GM18526 (cell line): ENCODE results near the gene HMX2.
A peak's percentile ranks its signal among the peaks of the same experiment; 100 is the strongest.

Experiments
- POLR2A ChIP-seq: IDR thresholded peaks from 3 replicates; pipeline ENCODE4 v1.6.1; 2011; ENCODE audit not compliant: insufficient read length; ENCODE audit errors: extremely low read depth

Gene HMX2

DNA sequence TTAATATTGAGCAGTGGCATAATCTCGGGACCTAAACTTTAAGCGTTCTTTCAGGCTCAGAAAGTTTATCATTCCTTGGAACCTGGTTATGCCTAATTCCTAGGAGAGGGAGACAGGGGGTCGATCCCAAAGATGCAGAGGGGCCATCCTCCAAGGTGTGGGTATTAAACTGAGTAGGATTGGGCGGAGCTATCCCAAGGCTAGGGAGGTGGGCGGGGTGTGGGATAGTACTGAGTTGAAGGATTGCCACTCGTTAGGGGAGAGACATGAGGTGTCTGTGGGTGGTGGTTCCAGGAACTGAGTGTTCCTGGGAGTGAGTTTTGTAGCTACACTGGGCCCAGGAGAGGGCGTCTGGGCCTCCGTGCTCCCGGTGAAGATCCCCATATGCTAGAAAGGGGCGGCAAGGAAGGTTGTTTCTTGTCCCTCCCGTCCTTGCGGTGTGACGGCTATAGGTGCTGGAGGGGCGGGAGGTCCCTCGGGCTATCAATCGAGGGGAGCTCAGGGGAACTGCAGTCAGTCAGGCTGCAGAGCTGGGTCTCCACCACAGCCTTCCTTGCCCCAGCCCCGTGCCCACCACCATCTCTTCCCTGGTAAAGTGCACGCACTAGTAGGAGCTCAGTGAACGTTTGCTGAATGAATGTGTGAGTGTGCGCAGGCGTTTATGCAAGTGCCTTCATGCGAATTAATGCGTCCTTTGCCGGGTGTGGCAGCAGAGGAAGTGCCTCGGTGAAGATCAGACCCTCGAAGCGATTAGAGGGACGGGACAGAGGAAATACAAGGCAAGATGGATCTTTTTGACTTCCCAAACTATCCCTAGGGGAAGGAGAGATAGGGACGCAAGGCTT is 3.0 kb upstream of the HMX2 start:
- TF ChIP-seq POLR2A, result no peak

DNA sequence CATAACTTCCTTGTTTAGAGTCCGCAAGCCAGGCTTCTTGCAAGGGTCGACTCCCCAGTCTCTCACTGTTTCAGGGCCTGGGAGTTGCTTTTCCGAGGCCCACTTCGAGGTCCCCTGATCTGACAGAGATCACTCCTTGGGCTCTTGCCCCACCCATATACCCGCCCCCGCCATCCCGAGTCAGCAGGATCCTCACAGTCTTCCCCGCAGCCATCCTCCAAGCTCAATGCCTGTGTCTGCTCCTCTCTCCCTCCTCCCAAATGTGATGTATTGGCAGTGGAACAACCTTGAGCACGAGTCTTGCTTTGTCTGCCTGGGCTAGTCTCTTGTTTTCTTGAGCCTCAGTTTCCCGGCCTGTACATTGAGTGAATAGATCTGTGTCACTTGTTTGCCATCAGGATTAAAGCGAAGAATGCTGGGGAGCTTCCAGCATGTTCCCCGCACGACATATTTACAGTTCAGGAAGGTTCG is 2.4 kb upstream of the HMX2 start:
- TF ChIP-seq POLR2A, result no peak

DNA sequence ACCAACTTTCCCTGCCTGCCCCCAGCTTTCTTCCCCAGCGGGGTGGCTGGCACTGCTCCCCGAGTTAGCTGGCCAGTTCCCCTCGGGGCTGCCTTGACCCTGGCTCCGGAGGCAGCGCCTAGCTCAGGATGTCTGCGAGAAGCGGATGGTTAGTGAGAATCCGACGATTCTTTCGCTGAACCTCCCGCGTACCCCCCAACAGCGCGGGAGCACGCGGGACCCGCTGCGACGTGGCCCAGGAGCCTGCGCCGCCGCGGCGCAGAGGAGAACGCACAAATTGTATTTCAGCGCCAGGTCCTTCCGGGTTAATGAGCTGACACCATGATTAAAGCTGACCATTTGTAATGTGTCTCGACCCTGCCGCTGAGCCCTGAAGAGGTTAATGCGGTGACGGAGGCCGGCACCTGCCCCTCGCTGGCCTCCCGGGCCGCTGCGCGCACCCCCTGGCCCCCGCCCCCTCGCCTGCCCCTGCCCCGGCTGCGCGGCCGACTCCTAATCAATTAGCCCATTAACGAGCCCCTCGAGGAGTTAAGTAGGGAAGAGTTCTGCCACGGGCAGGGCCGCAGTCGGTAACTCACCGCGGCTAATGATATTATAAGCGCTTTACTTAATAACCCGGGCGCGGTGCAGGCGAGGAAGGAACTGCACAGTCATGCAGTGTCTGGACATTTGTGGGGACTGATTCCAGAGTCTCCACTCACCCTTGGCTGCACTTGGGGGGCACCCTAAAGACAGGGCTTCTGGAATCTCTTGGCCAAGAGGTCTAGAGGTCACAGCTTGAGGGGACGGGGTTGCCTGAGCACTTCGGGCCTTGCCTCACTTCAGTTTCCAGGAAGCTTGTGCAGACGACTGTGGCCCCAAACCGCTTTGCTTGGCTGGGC is 1.7 kb upstream of the HMX2 start:
- TF ChIP-seq POLR2A, result no peak

DNA sequence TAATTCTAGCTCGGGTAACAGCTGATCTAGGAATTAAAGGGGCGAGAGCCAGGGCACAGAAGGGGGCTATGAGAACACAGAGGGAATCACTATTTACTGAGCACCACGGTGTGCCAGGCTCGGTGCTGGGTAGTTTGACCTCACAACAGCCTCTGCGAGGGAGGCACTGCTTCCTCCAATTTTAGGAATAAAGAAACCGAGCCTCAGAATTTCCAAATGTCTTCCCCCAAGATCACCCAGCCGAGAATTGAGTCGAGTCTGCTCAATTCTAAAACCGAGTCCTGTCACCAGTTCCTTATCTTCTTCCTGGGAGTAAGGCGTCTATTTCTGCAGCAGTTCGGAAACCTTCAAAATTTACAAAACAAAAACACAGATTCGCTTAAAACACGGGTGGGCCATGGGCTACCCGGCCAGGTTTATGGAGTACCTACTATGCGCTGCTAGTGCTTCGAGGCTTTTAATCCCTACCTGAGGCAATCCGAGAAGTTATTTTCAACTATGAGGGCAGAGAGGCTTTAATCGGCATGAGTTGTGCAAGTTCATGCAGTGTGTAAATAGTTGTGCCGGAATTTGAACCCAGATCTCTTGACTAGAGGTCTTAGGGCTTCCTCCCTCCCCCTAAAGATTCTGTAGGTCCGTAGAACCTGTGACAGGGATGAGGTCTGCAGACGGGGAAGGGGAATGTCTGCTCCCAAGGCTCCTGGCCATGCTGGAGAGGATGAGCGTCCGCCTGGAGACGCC is 872 bp upstream of the HMX2 start:
- TF ChIP-seq POLR2A, result no peak

DNA sequence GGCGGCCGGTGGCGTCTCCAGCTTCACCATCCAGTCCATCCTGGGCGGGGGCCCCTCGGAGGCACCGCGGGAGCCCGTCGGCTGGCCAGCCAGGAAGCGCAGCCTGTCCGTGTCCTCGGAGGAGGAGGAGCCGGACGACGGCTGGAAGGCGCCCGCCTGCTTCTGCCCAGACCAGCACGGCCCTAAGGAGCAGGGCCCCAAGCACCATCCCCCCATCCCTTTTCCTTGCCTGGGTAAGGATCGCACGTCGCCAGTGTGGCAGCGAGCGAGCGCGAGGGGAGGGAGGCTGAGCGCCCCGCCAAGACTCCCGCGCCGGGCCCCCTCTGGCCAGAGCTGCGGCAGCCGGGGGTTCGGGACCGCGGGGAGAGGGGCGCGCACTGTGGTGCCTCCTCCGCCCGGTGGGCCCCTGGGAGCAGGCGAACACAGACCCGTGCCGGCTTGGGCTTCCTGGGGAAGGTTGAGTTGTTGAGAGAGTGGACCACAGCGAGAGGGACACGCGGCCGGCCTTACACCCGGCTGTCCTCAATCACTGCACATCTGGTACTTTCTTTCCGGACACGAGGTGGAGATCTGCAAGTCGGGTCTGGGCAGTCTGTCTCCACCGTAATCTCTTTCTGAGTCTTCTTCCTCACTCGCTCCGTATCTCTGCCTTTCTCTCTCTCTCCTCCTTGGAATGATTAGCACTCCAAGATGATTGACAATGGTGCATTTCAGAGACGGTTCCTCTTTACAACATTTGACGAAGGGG is 652 bp downstream of the HMX2 start:
- no peak for TF ChIP-seq POLR2A

DNA sequence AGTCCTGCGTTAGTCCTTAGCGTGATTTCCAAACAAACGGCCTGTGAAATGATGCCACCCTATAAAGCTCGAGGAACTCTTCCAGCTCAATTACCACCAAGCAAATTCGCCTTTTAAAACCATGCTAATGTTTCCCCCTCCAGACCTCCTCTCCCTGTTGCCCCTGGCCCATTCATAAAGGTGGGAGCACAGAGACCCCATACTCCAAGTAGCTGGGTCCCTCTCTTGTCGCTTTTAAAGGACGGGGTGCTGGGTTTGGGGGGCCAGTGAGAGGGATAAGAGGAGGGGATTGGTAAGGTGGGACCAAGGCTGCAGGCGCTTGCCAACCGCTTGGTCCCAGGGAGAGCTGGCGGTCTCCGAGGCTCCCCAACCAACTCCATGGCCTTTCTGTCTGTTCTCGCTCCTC is 1.2 kb downstream of the HMX2 start:
- TF ChIP-seq POLR2A, result no peak

DNA sequence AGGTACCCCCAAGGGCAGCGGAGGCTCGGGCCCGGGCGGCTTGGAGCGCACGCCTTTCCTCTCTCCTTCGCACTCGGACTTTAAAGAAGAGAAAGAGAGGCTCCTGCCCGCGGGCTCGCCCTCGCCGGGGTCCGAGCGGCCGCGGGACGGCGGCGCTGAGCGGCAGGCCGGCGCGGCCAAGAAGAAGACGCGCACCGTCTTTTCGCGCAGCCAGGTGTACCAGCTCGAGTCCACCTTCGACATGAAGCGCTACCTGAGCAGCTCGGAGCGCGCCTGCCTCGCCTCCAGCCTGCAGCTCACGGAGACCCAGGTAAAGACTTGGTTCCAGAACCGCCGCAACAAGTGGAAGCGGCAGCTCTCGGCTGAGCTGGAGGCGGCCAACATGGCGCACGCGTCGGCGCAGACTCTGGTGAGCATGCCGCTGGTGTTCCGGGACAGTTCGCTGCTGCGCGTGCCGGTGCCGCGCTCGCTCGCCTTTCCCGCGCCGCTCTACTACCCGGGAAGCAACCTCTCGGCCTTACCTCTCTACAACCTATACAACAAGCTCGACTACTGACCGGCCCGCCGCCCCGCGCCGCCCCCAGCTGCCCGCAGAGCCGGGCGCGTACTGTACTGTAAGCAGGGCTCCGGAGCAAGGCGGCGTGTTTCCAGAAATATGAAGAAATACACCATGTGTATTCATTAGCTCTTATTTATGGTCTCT is 1.8 kb downstream of the HMX2 start:
- TF ChIP-seq POLR2A, result no peak

DNA sequence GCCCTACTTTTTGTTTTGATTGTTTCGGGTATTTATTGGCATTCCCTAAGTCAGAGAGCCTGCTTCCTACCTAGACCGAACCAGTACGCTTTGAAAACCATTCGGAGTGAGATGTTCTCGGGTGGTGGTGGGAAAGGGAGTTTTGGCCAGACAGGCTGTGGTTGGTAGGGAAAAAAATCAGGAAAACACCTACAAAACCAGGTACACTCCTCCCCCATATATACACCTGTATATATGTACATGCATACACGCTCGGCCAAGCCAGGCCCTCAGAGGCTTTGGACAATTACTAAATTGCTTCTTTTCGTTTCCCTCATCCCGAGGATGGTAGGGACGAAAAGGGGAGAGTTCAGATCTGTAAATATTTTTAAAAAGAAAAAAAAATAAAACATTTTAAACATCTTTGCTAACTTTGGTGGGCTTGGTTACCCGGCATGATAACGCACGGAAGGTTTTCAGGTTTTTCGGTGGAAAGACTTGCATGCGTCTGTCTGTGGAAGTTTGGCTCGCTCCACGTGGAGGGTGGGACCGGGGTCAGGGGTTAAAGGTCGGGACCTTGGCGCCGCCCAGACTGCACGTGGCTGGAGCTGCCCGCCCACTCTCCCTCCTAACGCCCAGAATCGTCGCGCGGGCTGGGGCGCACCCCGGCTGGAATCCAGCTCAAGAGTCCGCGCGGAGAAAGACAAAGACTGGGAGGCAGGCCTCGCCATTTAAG is 2.5 kb downstream of the HMX2 start:
- TF ChIP-seq POLR2A, result no peak

DNA sequence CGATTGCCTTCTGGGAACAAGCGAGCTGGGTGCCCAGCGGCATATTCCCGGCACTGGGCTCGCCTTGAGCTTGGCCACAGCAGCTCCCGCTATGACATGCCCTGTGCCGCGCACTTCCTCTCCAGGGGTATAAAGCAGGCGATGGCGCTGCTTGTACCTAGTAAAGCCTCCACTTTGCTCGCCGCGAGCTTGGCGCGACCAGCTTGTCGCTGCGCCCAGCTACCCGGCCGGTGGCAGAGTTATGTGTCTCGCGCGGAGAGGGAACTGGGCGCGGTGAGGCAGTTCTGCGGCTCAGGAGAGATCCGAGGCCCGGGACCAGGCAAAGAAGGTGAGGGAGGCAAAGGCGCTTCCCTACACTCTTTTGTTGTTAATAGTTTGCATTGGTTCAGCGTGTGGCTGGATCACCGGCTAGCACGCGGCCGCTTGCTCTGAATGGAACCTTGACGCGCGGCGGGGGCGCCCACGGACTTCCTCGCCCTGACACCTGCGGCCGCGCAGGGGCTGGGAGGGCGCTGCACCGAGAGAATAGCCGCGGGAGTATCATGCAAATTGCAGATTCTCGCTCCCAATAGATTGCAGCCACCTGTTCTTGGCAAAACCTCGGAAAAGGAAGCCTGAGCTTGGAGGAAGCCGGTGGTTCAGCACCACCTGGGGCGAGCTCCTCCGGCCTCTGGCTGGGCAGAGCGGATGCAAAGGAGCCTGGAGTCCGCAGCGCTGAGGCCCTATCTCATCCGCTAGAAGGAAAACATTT is 3.2 kb downstream of the HMX2 start:
- no peak for TF ChIP-seq POLR2A

DNA sequence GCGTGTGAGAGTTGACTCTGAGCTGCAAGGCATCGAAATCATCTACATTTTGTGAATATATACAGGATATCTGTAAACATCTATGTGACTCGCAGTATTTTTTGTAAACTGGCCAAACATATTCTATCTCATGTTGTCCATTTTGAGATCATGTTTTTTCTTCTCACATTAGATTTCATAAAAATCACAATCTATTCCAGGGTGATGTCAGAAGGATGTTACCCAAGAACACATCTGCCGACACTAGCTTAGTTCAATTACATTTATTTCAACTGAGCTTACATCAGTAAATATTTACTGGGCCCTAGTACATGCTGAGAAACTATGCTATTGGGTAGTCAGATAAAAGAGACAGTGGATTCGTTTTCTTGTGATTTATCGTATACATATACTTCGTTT is 3.8 kb downstream of the HMX2 start:
- TF ChIP-seq POLR2A, result no peak

DNA sequence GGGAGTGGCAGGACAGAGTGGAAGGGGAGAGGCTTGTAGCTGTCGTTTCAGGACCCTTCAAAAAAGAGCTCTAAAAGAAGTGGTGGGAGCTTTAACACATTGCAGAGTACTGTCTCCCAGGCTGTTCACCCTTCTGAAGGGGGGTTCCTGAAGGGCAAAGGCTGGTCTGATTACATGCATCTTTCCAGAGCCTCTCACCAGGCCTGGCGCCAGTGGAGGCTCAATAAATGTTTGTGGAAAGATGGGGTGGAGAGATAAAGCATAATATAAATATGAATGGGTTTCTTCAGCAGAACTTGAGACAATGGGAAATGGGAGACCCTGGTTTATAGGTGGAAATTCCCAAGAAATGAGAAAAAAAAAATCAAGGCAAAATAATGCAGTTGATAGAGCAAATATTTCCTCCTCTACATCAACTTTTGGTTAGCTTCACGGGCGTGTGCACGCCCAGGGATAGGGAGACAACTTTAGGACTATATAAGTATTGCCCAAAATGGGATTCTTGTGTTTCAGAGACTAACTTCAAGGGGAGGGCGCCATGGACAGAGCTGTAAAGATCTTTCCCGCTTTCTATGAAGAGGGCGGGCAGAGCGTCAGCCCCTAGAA is 5.7 kb downstream of the HMX2 start:
- TF ChIP-seq POLR2A, result no peak

DNA sequence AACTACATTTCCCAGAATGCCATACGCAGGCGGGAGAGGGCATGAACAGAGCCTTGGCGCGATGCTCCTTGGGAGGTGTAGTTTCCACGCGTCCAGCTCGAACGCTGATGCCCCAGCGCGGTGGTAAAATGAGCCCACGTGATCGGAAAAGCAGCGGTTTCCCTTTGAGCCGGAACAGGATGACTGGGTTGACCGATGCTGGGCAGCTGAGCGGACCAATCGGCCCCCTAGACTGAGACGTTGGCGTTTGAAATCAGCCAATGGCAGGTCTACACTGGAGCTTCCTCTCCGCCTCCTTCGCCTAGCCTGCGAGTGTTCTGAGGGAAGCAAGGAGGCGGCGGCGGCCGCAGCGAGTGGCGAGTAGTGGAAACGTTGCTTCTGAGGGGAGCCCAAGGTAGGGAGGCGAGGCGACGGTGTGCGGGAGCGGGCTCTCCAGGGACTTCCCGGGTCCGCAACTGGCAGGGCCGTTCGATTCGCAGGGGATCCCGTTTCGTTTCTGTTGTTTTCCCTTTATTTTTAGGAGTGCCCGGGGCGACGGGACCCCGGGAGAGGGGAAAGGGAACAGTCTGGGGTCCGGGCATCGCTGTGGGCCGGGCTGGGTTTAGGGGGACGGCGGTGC is 6.3 kb downstream of the HMX2 start, which contains the start of gene BUB3:
TSS of gene BUB3 (plus strand) at position 311 of the 619 bp plus-strand sequence. CDS start 516 bp downstream, outside the sequence.
- TF ChIP-seq POLR2A, result peak; percentile 96
